GM12873 (cell line): ENCODE results near the gene CCDC85C.

Experiments
- TF ChIP-seq, protein P1 (sequence below): IDR thresholded peaks from 2 replicates; pipeline ENCODE4 v1.5.1; 2012; ENCODE audit warnings: low read depth, mild to moderate bottlenecking, moderate library complexity, low read length, control low read depth; ENCODE audit not compliant: insufficient read depth; ENCODE audit errors: missing control alignments

The CCDC85C gene

DNA sequence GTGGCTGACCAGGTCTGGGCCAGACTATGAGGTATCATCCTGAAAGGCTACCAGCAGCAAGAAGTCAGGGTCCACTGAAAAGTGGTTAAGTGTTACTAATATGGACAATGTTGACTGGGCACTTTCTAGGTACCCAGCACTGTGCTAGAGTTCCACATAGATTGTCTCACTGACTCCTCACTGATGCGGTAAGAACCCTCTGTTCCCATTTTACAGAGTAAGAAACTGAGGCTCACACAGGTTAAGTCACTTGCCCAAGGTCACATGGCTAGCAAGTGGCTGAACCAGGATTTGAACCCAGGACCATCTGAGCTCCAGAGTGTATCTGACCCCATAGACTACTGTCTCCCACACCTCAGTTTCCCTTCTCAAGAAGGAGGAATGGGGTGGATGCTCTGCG, 4.6 kb upstream of the CCDC85C start:
- TF ChIP-seq, protein P1, sequence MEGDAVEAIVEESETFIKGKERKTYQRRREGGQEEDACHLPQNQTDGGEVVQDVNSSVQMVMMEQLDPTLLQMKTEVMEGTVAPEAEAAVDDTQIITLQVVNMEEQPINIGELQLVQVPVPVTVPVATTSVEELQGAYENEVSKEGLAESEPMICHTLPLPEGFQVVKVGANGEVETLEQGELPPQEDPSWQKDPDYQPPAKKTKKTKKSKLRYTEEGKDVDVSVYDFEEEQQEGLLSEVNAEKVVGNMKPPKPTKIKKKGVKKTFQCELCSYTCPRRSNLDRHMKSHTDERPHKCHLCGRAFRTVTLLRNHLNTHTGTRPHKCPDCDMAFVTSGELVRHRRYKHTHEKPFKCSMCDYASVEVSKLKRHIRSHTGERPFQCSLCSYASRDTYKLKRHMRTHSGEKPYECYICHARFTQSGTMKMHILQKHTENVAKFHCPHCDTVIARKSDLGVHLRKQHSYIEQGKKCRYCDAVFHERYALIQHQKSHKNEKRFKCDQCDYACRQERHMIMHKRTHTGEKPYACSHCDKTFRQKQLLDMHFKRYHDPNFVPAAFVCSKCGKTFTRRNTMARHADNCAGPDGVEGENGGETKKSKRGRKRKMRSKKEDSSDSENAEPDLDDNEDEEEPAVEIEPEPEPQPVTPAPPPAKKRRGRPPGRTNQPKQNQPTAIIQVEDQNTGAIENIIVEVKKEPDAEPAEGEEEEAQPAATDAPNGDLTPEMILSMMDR, result no peak

DNA sequence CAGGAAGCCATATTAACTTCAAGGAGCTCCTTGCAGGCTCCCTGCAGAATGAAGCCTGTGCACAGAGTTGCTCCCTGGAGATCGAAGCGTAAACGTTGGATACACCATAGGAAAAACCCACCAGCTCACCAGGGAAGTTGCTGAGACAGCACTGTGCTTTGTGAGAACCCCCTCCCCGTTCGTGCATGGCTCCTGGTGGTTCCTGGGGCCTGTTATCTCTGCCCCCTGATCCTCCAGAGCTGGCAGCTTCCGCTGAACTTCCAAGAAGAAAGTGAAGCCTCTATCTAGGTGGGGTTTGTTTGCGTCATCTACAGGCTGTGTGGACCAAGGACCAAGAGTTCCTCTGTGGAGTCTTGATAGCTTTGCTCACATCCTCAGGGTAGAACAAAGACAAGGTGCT, 2.4 kb upstream of the CCDC85C start:
- TF ChIP-seq, protein P1, result no peak

DNA sequence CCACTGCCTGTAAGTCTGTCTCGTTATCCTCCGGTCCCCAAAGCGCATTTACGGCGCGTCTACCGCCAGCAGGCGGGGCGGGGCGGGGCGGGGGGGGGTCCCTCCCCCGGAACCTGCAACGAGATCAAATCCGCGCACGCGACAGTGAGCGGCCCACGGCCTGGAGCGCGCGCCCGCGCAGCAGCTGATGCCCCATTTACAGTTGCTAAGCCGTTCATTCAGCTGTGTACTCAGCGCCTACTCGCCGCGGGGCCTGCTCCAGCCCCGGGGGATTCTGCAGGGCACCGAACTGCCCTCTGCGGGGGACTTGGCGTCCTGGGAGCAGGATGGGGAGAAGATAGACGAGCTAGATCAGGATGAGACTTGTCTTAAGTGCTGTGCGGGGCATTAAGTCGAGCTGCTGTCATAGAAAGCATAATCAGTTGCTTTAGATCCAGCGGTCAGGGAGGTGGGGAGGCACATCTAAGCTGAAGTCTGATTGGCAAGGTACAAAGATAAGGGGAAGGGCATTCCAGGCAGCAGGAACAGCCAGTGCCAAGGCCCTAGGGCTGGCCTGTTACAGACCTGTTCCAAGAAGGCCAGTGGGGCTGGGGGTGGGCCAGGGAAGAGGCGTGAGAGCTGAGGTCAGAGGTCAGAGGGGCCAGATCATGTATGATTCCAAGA, 1.4 kb upstream of the CCDC85C start:
- TF ChIP-seq, protein P1, result no peak

DNA sequence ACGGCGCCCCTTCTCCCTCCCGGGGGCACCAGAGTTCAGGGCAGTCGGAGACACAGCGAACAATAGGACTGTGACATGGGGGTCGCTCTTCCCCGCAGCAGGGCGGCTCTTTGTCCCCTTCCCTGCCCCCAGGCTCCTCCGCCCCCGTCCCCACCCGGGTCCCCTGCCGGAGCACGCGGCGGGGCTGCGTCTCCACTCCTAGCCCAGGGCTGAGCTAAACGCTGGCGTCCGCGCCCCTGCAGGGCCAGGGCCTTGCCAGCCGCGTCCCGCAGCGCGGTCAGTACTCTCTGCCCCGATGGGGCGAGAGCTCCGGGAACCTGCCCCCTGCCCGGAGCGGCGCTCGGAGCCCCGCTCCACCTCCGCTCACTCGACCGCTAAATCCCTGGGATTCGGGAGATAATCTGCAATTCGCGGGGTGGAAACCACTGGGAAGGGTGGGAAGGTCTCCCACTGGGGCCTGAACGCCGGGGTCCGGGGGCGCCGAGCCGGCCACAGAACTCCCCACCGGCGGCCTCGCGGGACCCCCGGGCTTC, 825 bp upstream of the CCDC85C start:
- TF ChIP-seq, protein P1, result no peak

DNA sequence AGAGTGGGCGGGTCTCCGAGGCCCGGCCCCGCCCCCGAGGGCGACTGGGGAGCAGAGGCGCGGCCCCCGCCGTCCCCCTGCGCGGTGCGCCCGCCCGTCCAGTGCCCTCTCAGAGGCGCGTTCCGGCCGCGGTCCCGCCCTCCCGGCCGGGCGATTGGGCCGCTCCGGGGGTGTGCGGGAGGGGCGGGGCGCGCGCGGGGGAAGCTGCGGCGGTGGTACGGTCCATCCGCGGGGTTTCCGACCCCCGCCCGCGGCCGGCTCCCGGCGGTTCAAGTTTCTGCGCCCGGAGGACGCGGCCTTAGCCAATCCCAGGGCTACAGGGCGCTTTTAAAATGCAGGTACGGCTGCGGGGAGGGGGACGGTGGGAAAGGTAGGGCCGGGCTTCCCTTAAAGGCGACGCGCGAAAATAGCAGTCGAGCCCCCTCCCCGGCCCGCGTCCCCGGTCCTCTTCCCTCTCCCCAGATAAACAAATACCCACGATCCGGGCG, 315 bp upstream of the CCDC85C start:
- TF ChIP-seq, protein P1, result no peak

DNA sequence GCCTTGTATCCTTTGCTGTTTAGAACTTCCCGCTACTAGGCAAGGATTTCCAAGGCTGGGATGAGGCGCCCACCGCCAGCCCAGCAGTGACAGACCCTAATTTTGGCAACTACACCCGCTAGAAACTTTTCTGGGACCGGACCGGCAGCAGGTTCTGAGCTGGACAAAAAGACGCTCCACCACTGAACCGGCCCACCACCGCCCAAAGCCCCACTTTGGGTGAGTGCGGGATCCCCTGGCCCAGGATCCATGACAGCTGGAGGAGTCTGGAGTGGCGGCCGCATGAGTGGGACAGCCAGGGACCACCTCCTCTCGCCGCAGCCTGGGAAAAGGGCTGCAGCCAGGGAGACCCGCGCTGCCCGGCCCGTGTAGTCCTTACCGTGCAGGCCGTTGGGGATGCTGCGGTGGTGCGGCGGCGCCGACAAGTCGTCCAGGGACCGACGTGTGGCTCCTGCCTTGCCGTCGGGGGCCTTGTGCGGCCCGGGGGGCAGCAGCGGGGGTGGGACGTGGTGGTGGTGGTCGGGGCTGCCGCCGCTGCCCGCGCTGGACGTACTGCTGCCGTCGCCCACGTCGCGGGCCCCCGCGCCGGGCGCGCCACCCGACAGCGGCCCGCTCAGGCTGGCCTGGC, 1.1 kb downstream of the CCDC85C start:
- TF ChIP-seq, protein P1, result no peak

DNA sequence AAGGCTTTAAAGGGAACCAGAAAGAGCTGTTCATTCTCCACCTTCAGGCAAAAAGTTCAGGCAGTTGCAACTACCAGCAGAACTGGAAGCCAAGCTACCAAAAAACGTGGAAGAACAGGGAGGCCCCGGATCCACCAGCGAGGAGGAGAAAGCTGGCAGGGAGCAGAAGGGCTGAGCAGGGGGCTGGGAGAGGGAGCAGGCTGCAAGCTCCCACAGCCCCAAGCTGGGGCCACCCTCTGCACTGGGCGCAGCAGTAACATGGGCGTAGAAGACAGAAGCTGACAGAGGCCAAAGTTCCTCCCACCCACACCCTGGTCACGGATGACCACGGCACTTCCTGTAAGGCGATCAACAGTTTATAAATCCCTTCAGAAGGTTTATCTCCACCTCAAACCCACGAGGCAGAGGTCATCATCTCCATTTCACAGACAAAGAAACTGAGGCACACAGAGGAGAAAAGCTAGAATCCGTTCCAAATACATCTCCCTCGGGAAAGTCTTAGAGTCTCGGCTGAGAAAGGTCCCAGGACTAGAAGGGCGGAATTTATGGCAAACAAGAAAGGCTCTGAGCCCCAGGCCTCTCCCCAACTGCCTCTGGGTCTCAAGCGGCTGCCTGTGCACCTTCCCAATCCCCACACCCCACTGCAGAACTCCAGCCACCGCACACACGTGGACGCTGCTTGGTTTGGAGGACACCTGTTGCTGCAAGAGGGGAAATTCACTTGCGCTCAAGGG, 1.8 kb downstream of the CCDC85C start:
- TF ChIP-seq, protein P1, result no peak
